AG04450 (cell line): ENCODE measurements around the gene HMHB1. TPM values are rescaled to one million over a fixed set of nuclear protein-coding genes. Genes with fewer than 3 reads are reported as not detected.

Source experiments
- CTCF ChIA-PET: fragments of 300-600, 350-600 bp; formaldehyde crosslinking; extraction: SDS; loops from one replicate; lab custom pipeline; 2022; ENCODE audit warnings: antibody characterized with exemption, inconsistent platforms; lab: Charles Lee
- POLR2A ChIA-PET: fragments of 350-600 bp; formaldehyde crosslinking; extraction: SDS; loops from one replicate; lab custom pipeline; 2021; ENCODE audit warnings: antibody characterized with exemption, inconsistent platforms; lab: Yijun Ruan, JAX
- DNase-seq: peaks from one replicate; pipeline ENCODE4 v3.0.0-alpha.2; 2011; ENCODE audit warnings: low read depth, low spot score
- H3K27ac ChIP-seq: one replicate; pipeline ENCODE4 v1.5.1; 2012; ENCODE audit warnings: low read depth, low read length, control low read depth
- H3K27me3 ChIP-seq: one replicate; pipeline ENCODE4 v1.6.0; 2012; ENCODE audit warnings: low read length; ENCODE audit not compliant: control insufficient read depth, insufficient read depth
- H3K4me3 ChIP-seq: 2 replicates; pipeline ENCODE4 v1.5.1; 2011; ENCODE audit warnings: mild to moderate bottlenecking, low read depth, low read length, control low read depth
- H3K9me3 ChIP-seq: 2 replicates; pipeline ENCODE4 v1.5.1; 2012; ENCODE audit warnings: low read length; ENCODE audit not compliant: control insufficient read depth, insufficient read depth
- polyA plus RNA-seq: library from polyadenylated mRNA; depleted of rRNA; stranded (reverse); fragments of >200 nt; gene quantifications from 2 replicates; pipeline ENCODE4 v1.2.3, GENCODE V29; 2011
- TF ChIP-seq, protein P1 (sequence below): IDR thresholded peaks from 2 replicates; pipeline ENCODE4 v1.5.1; 2011; ENCODE audit warnings: low read depth, low read length, control low read depth, inconsistent platforms

The HMHB1 gene
- polyA plus RNA-seq, 1 experiment: not detected

DNA sequence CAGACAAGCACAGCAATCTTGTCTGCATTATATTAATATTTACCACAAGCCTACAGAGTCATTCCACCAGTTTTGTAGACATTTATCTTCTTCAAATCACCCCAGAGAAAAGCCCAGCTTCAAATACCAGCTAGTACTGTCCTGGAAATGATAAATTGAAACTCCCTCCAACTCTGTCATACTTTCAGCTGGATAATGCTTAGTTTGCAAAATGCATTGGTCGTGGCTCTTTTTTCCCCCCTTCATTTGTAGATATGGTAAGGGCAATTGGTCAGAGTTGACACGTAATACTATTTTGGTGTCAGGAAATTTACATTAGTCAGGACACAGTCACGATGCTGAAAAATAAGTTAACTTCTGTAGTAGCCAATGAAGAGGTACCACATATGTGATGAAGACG, 21.2 kb downstream of the HMHB1 start:
- no peaks in the 10 kb centered on the region for H3K9me3 ChIP-seq
- H3K27me3 ChIP-seq: no peaks in the 10 kb centered on the region
- no peak for DNase-seq
- ChIA-PET POLR2A (no interaction called here), CTCF (no interaction called here)
- no peak overlapping the region for H3K27ac ChIP-seq
- no peak overlapping the region for H3K4me3 ChIP-seq
- TF ChIP-seq, protein P1, sequence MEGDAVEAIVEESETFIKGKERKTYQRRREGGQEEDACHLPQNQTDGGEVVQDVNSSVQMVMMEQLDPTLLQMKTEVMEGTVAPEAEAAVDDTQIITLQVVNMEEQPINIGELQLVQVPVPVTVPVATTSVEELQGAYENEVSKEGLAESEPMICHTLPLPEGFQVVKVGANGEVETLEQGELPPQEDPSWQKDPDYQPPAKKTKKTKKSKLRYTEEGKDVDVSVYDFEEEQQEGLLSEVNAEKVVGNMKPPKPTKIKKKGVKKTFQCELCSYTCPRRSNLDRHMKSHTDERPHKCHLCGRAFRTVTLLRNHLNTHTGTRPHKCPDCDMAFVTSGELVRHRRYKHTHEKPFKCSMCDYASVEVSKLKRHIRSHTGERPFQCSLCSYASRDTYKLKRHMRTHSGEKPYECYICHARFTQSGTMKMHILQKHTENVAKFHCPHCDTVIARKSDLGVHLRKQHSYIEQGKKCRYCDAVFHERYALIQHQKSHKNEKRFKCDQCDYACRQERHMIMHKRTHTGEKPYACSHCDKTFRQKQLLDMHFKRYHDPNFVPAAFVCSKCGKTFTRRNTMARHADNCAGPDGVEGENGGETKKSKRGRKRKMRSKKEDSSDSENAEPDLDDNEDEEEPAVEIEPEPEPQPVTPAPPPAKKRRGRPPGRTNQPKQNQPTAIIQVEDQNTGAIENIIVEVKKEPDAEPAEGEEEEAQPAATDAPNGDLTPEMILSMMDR: no peak

DNA sequence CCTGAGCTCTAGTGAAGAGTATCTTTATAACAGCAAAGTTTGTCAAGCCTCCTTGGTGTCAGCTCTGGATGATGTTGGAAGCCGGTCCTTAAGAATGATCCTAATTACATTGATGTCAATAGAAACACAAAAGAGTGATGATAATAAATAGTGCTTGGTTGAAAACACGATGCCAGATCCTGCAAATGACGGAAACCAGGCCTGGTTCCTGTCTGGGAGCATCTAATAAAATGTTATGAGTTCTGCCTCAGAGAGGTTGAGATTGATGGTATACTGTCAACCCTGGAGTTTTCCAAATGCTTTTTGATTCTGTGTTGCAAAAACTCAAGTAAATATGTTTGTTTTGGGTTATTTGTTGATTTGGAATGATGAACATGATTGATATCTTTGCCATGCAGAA, 23.3 kb downstream of the HMHB1 start:
- no peaks in the 10 kb centered on the region for H3K27me3 ChIP-seq
- H3K4me3 ChIP-seq: no peak overlapping the region
- TF ChIP-seq, protein P1: no peak
- POLR2A ChIA-PET: no interaction called here
- CTCF ChIA-PET: no interaction called here
- no peak for DNase-seq
- no peaks in the 10 kb centered on the region for H3K9me3 ChIP-seq
- no peak overlapping the region for H3K27ac ChIP-seq

DNA sequence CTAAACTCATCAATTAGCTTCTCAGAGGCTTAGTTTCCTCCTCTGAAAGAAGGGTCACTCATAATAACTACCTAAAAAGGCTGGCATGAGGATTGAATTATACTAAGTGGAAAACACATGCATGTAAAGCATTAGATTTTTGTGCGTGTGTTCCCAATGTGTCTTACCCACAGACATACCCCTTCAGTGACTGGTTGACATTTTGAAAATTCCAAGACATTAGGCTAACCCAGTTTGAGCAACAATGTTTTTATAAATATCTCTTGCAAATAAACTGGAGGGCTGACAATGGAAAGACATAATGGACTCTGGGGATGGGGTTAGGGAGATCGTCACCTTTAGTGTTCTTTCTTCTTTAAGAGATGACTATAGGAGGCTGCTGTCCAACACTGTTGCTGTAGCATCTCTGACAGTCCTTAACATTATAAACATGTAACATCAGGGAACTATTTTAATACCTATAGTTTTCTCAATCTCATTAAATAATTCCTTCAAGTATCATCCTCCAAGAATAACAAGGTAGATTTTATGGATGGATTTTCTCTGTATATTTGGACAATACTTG, 24.3 kb downstream of the HMHB1 start:
- no peak for DNase-seq
- TF ChIP-seq, protein P1: no peak
- Histone ChIP-seq H3K4me3 (no peak overlapping the region), H3K27ac (no peak overlapping the region), H3K9me3 (no peaks in the 10 kb centered on the region), H3K27me3 (no peaks in the 10 kb centered on the region)
- POLR2A ChIA-PET: no interaction called here
- CTCF ChIA-PET: no interaction called here

DNA sequence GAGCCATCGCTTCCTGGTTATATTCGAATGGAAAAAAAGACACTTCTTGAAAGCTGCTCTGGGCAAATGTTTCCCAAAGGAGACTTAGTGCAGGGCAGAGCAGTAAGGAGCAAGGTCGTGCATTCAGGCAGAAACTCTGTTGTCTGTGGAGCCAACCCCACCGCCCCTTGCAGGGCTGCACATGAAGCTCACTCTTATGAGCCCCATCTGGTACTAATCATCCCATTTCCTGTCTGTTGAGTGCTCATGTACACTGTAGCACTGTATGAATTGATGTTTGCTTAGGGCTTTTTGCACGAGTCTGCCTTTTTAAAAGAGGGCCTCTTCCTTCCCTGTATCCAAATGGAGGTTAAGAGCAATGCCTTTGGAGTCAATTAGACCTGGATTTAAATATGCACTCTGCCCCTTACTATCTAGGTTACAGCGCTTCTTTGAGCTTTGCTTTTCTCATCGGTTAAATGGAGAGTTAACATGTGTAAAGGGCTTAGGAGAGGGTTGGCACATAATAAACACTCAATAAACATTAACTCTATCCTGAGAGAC, 25.4 kb downstream of the HMHB1 start:
- H3K27ac ChIP-seq: no peak overlapping the region
- TF ChIP-seq, protein P1: no peak
- H3K27me3 ChIP-seq: no peaks in the 10 kb centered on the region
- POLR2A ChIA-PET: no interaction called here
- no peaks in the 10 kb centered on the region for H3K9me3 ChIP-seq
- DNase-seq: no peak
- CTCF ChIA-PET: no interaction called here
- no peak overlapping the region for H3K4me3 ChIP-seq

GRCh38 chr5:143841446-143841845, 29.5 kb downstream of the HMHB1 start:
- Histone ChIP-seq H3K4me3 (no peak overlapping the region), H3K27ac (no peak overlapping the region), H3K9me3 (no peaks in the 10 kb centered on the region), H3K27me3 (no peaks in the 10 kb centered on the region)
- POLR2A ChIA-PET: no interaction called here
- CTCF ChIA-PET: no interaction called here
- no peak for DNase-seq
- TF ChIP-seq, protein P1: no peak
